HepG2 (cell line): ENCODE measurements around the gene KCNK7. TPM values are rescaled to one million over a fixed set of nuclear protein-coding genes. Genes with fewer than 3 reads are reported as not detected.

Source experiments
- ATAC-seq: fragments of 200-7000 bp; cut with Tn5 transposase; 3 replicates; pipeline ENCODE4 v1.9.1; 2020; ENCODE audit warnings: mild to moderate bottlenecking, moderate library complexity
- BruUV-seq: library from RNA; stranded (reverse); fragments of 400-500 nt; replicated peaks from 2 replicates; lab custom pipeline; 2021; lab: Mats Ljungman, UMichigan
- CTCF ChIA-PET: fragments of 300-600 bp; formaldehyde crosslinking; extraction: SDS; loops from one replicate; lab custom pipeline; 2021; ENCODE audit warnings: low total read pairs, inconsistent platforms, low intra/inter-chr PET ratio; lab: Yijun Ruan, JAX
- POLR2A ChIA-PET: fragments of 350-600 bp; sonication (Branson Sonifier 250); formaldehyde crosslinking; loops from one replicate; lab custom pipeline; 2020; ENCODE audit warnings: antibody characterized with exemption, inconsistent platforms; lab: Yijun Ruan, JAX
- DNase-seq: peaks from one replicate; pipeline ENCODE4 v3.0.0-alpha.2; 2015; ENCODE audit warnings: low spot score
- FAIRE-seq: peaks from 3 replicates; lab custom pipeline; 2011; peaks lifted over from hg19 to GRCh38; lab: Jason Lieb, UNC
- H2AFZ ChIP-seq: one replicate; pipeline ENCODE4 v1.6.1; 2011; ENCODE audit warnings: low read length, inconsistent platforms
- H3K27ac ChIP-seq: fragments of 300-600 bp; 3 replicates; pipeline ENCODE4 v1.8.0; 2011; ENCODE audit warnings: mixed run types, mild to moderate bottlenecking, mixed read lengths, low read length, inconsistent platforms; ENCODE audit not compliant: insufficient read depth; ENCODE audit errors: extremely low read length
- H3K27me3 ChIP-seq, 2 experiments: fragments of 200-600 bp in 1 of 2; 2 replicates in 1 of 2; 3 replicates in 1 of 2; pipeline versions ENCODE4 v1.6.0 to v1.8.0; 2011; ENCODE audit warnings: low read length in 2 of 2, mild to moderate bottlenecking in 2 of 2, moderate library complexity in 2 of 2, inconsistent platforms in 1 of 2; ENCODE audit not compliant: insufficient read depth in 2 of 2, control insufficient read depth in 1 of 2
- H3K36me3 ChIP-seq, 2 experiments: fragments of 200-600 bp in 1 of 2; replicated peaks in 1 of 2; 2 replicates in 1 of 2; 3 replicates in 1 of 2; pipeline versions ENCODE4 v1.5.1 to v1.8.0; 2011; ENCODE audit warnings: low read length in 2 of 2, inconsistent platforms in 1 of 2; ENCODE audit not compliant: insufficient read depth in 2 of 2, control insufficient read depth in 1 of 2
- H3K4me1 ChIP-seq: 2 replicates; pipeline ENCODE4 v1.5.1; 2012; ENCODE audit warnings: low read length, inconsistent platforms; ENCODE audit not compliant: insufficient read depth
- H3K4me2 ChIP-seq: 2 replicates; pipeline ENCODE4 v1.6.0; 2011; ENCODE audit warnings: low read depth, low read length, inconsistent platforms
- H3K4me3 ChIP-seq, 3 experiments: fragments of 200-600 bp in 1 of 3; sonication (generic), shearing (Covaris generic) in 1 of 3; replicated peaks in 1 of 3; 2 replicates each; pipeline ENCODE4 v1.5.1; 2011 to 2016; ENCODE audit warnings: low read length in 3 of 3, inconsistent platforms in 2 of 3, low read depth in 2 of 3, mild to moderate bottlenecking in 2 of 3, control low read depth in 1 of 3, mixed read lengths in 1 of 3; ENCODE audit not compliant: insufficient read depth in 1 of 3
- H3K79me2 ChIP-seq: one replicate; pipeline ENCODE4 v1.6.1; 2011; ENCODE audit warnings: low read length, inconsistent platforms; ENCODE audit not compliant: insufficient read depth
- H3K9ac ChIP-seq: 2 replicates; pipeline ENCODE4 v1.6.0; 2011; ENCODE audit warnings: mild to moderate bottlenecking, low read depth, low read length, inconsistent platforms; ENCODE audit not compliant: insufficient read depth
- H3K9me3 ChIP-seq: 2 replicates; pipeline ENCODE4 v1.5.1; 2012; ENCODE audit warnings: mild to moderate bottlenecking, low read length
- H4K20me1 ChIP-seq: 2 replicates; pipeline ENCODE4 v1.6.0; 2011; ENCODE audit warnings: inconsistent platforms, mild to moderate bottlenecking, low read length, moderate library complexity; ENCODE audit not compliant: insufficient read depth
- AGO2 ChIP-seq: fragments of 200-400 bp; formaldehyde crosslinking; optimal IDR thresholded peaks from 2 replicates; pipeline ENCODE3; 2017; ENCODE audit warnings: mild to moderate bottlenecking, low read depth, low read length, moderate library complexity
- ATF1 ChIP-seq: IDR thresholded peaks from 2 replicates; pipeline ENCODE4 v1.6.1; 2016; ENCODE audit warnings: mild to moderate bottlenecking, control low read depth
- RXRA ChIP-seq: sonication (generic); formaldehyde crosslinking; IDR thresholded peaks from 2 replicates; pipeline ENCODE4 v1.5.1; 2020; ENCODE audit warnings: missing genetic modification reagents
- SKI ChIP-seq: fragments of 450-650 bp; IDR thresholded peaks from one replicate; pipeline ENCODE4 v1.6.1; 2018; ENCODE audit warnings: mild to moderate bottlenecking; ENCODE audit not compliant: partially characterized antibody
- SOX13 ChIP-seq, 3 experiments: fragments of 450-650 bp in 1 of 3; sonication (generic) in 1 of 3; formaldehyde crosslinking in 1 of 3; IDR thresholded peaks in 2 of 3; conservative IDR thresholded peaks in 1 of 3; 2 replicates each; pipeline versions ENCODE4 v1.5.0 to v1.6.1; 2016 to 2020; ENCODE audit warnings: antibody characterized with exemption in 1 of 3, mild to moderate bottlenecking in 1 of 3, missing compliant biosample characterization in 1 of 3, missing genetic modification reagents in 1 of 3, moderate library complexity in 1 of 3
- WGBS: methylation state at CpG from one replicate; pipeline ENCODE4 v1.1.6; 2017; ENCODE audit warnings: low lambda C conversion rate; 5-methylcytosine and 5-hydroxymethylcytosine counted together
- in situ Hi-C: cut with HindIII; loops from 2 replicates; pipeline ENCODE4 v1.10.0; 2017; ENCODE audit warnings: low pct_unique_long_range_greater_than_20kb; ENCODE audit not compliant: extremely low pct_ligation_motif_present
- intact Hi-C: fragments of 100-400 bp; cut with micrococcal nuclease; formaldehyde crosslinking; loops from one replicate; pipeline ENCODE4 v1.10.0; 2022; ENCODE audit not compliant: unreplicated experiment
- polyA plus RNA-seq, 8 experiments: library from polyadenylated mRNA; depleted of rRNA in 3 of 8; stranded (reverse) in 7 of 8; unstranded in 1 of 8; fragments of >200 nt; fragmentation: Illumina TruSeq in 4 of 8; extraction: Trizol in 4 of 8; gene quantifications; 2 replicates each; pipeline versions ENCODE4 v1.2.1 to v1.2.3, GENCODE V29; 2011 to 2016; ENCODE audit warnings: low read depth in 4 of 8, missing spikeins in 1 of 8, mixed read lengths in 1 of 8; ENCODE audit not compliant: insufficient read depth in 1 of 8
- total RNA-seq, 5 experiments: library from RNA; depleted of rRNA; stranded (reverse); fragments of >200 nt; fragmentation: Illumina TruSeq; extraction: Trizol; gene quantifications; 2 replicates each; pipeline ENCODE4 v1.2.3, GENCODE V29; 2016; ENCODE audit warnings: low read depth in 1 of 5
- TF ChIP-seq, protein P1 (sequence below): IDR thresholded peaks from 2 replicates; pipeline ENCODE4 v1.6.1; 2016; ENCODE audit warnings: control low read depth

The KCNK7 gene
- total and polyA plus RNA-seq, 2 of the 13 experiments (the other 11 are each of a cell fraction or from before 2014, with no cell fraction given), result 0.11 TPM; not detected in 1

DNA sequence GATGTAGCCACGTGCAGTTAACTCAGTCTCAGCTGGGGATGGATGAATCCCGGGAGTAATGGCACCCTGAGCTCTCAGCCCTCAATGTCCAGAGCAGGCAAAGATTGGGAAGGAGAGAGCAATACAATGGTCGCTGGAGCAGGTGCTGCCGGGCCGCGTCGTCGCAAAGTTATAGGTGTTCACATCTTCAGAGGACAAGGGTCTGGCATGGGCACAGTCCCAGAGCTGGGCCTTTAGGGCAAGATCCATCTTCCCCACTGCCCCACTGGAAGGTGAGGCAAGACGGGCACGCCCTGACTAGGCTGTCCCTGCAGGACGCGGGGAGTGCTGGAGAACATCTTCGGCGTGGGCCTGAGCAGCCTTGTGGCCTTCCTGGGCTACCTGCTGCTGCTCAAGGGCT lies 27.6 kb upstream of the KCNK7 start:
- in situ Hi-C loops (no loop called here), intact Hi-C loops (no loop called here)
- Histone ChIP-seq H4K20me1 (no peaks in the 10 kb centered on the region), H3K79me2 (peaks cover 3% of the 10 kb centered on the region), H3K4me2 (no peak overlapping the region), H3K27me3 (no peaks in the 10 kb centered on the region), H3K9me3 (no peaks in the 10 kb centered on the region), H3K4me3 (no peak overlapping the region), H3K4me1 (peaks cover 6% of the 10 kb centered on the region; the same call in 1 of the 2 replicates), H3K9ac (no peak overlapping the region), H3K27ac (no peak overlapping the region), H2AFZ (no peak overlapping the region), H3K36me3 (peaks cover 37 to 75% of the 10 kb centered on the region in 2 experiments)
- WGBS, result 89% methylated on average over 12 of the region's 14 CpGs
- BruUV-seq, result no TSS peak
- DNase-seq (no peak), FAIRE-seq (no peak), ATAC-seq (no peak)
- CTCF ChIA-PET, result no interaction called here
- POLR2A ChIA-PET, result interaction anchor here (0.7 to 0.8 kb wide), 2 partner anchors 15 to 29 kb away, joined by 3 to 4 read pairs; no protein-coding TSS in a partner anchor
- TF ChIP-seq SKI, result no peak
- TF ChIP-seq ATF1, result no peak
- no peak for TF ChIP-seq RXRA
- TF ChIP-seq, protein P1, sequence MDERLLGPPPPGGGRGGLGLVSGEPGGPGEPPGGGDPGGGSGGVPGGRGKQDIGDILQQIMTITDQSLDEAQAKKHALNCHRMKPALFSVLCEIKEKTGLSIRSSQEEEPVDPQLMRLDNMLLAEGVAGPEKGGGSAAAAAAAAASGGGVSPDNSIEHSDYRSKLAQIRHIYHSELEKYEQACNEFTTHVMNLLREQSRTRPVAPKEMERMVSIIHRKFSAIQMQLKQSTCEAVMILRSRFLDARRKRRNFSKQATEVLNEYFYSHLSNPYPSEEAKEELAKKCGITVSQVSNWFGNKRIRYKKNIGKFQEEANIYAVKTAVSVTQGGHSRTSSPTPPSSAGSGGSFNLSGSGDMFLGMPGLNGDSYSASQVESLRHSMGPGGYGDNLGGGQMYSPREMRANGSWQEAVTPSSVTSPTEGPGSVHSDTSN, result no peak

DNA sequence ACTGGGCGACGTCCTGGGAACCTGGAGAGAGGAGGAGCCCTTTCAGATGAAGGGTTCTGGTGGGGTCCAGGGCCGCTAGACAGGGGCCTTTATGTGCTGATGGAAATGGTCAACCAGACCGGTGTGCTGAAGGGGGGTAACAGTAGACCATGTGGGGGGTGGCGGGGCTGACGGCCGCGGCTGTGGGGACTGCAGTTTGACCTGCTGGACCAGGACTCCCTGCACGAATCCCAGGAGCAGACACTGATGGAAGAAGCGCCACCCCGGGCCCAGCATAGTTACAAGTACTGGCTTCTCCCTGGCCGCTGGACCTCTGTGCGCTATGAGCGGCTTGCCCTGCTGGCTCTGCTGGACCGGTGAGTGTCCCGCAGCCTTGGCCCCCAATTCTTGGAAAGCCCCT lies 26.4 kb upstream of the KCNK7 start:
- Histone ChIP-seq H3K27ac (no peak overlapping the region), H3K9me3 (no peaks in the 10 kb centered on the region), H3K36me3 (peaks cover 31 to 73% of the 10 kb centered on the region in 2 experiments), H3K79me2 (peaks cover 12% of the 10 kb centered on the region), H2AFZ (no peak overlapping the region), H3K4me1 (peaks cover 15% of the 10 kb centered on the region), H3K9ac (no peak overlapping the region), H3K27me3 (no peaks in the 10 kb centered on the region), H3K4me3 (no peak overlapping the region), H3K4me2 (no peak overlapping the region), H4K20me1 (no peaks in the 10 kb centered on the region)
- 99% methylated on average over 6 of the region's 16 CpGs for WGBS
- ATAC-seq, result no peak
- intact Hi-C loops, result no loop called here
- CTCF ChIA-PET, result no interaction called here
- no peak for DNase-seq
- no TSS peak for BruUV-seq
- POLR2A ChIA-PET, result no interaction called here
- FAIRE-seq, result no peak
- in situ Hi-C loops, result no loop called here
- TF ChIP-seq SOX13 (IDR thresholded peaks at IDR 0.05) (no peak), SOX13 (CRISPR knock-in tag; conservative IDR thresholded peaks at IDR 0.05 in 1 of 2, IDR thresholded peaks at IDR 0.05 in 1 of 2) (no peak), AGO2 (peak; percentile 37)
